RKO (cell line): ENCODE measurements around the gene CYTH4.

Experiments used
- DNase-seq: peaks from one replicate; pipeline ENCODE4 v3.0.0-alpha.2; 2016; ENCODE audit warnings: low spot score

CYTH4 gene

GRCh38 chr22:37291559-37292298 lies 9.4 kb downstream of the CYTH4 start:
- DNase-seq = no peak

- no peak for DNase-seq
Observed at GRCh38 chr22:37292641-37293040, 10.3 kb downstream of the CYTH4 start.

GRCh38 chr22:37293172-37293571 lies 10.9 kb downstream of the CYTH4 start:
- no peak for DNase-seq

- DNase-seq = no peak
Observed at GRCh38 chr22:37294747-37295146, 12.4 kb downstream of the CYTH4 start.

GRCh38 chr22:37295213-37295886 lies 13.0 kb downstream of the CYTH4 start:
- no peak for DNase-seq

- no peak for DNase-seq
Observed at GRCh38 chr22:37295946-37296345, 13.6 kb downstream of the CYTH4 start.

- DNase-seq = no peak
Observed at GRCh38 chr22:37298748-37299495, 16.6 kb downstream of the CYTH4 start.

GRCh38 chr22:37299969-37300509 lies 17.7 kb downstream of the CYTH4 start:
- no peak for DNase-seq

GRCh38 chr22:37300551-37301017 lies 18.3 kb downstream of the CYTH4 start:
- no peak for DNase-seq

- no peak for DNase-seq
Observed at GRCh38 chr22:37301144-37301830, 19.0 kb downstream of the CYTH4 start.

GRCh38 chr22:37302674-37303555 lies 20.6 kb downstream of the CYTH4 start:
- no peak for DNase-seq

GRCh38 chr22:37303821-37304274 lies 21.5 kb downstream of the CYTH4 start:
- peak; percentile 71 for DNase-seq

GRCh38 chr22:37304595-37305343 lies 22.5 kb downstream of the CYTH4 start:
- no peak for DNase-seq

GRCh38 chr22:37305887-37306286 lies 23.6 kb downstream of the CYTH4 start:
- DNase-seq = no peak

- DNase-seq = no peak
Observed at GRCh38 chr22:37306494-37306829, 24.2 kb downstream of the CYTH4 start.

GRCh38 chr22:37308385-37309200 lies 26.3 kb downstream of the CYTH4 start:
- no peak for DNase-seq

GRCh38 chr22:37309211-37310074 lies 27.1 kb downstream of the CYTH4 start:
- DNase-seq = no peak

- DNase-seq = no peak
Observed at GRCh38 chr22:37310075-37310606, 27.8 kb downstream of the CYTH4 start.
